H9 (cell line): ENCODE results near the gene UTP25. TPM values are rescaled to one million over a fixed set of nuclear protein-coding genes. Genes with fewer than 3 reads are reported as not detected.
"Not testable (repeated sequence)": the region's sequence is repeated elsewhere in the genome, so short reads cannot be mapped to it uniquely, and the experiment has no call there.

ENCODE experiments used
- DNase-seq: peaks from one replicate; pipeline ENCODE4 v3.0.0-alpha.2; 2017
- H2AFZ ChIP-seq: one replicate; pipeline ENCODE4 v1.6.1; 2013; ENCODE audit warnings: mild to moderate bottlenecking, low read length, control low read depth, moderate library complexity
- H2AK5ac ChIP-seq: 2 replicates; pipeline ENCODE4 v1.6.1; 2013; ENCODE audit warnings: low read length, control low read depth, mixed read lengths; ENCODE audit not compliant: insufficient read length
- H2BK120ac ChIP-seq: one replicate; pipeline ENCODE4 v1.6.1; 2013; ENCODE audit warnings: low read depth, mild to moderate bottlenecking, low read length, control low read depth, inconsistent platforms; ENCODE audit not compliant: poor library complexity, severe bottlenecking
- H2BK12ac ChIP-seq: 2 replicates; pipeline ENCODE4 v1.6.1; 2013; ENCODE audit warnings: low read length, control low read depth, mixed read lengths, low read depth; ENCODE audit not compliant: insufficient read length
- H2BK15ac ChIP-seq: 2 replicates; pipeline ENCODE4 v1.6.1; 2013; ENCODE audit warnings: low read depth, low read length, control low read depth
- H2BK20ac ChIP-seq: one replicate; pipeline ENCODE4 v1.6.1; 2013; ENCODE audit warnings: low read depth, mild to moderate bottlenecking, low read length, control low read depth, inconsistent platforms; ENCODE audit not compliant: poor library complexity, severe bottlenecking
- H2BK5ac ChIP-seq: 2 replicates; pipeline ENCODE4 v1.6.1; 2013; ENCODE audit warnings: low read length, control low read depth, mixed read lengths; ENCODE audit not compliant: insufficient read length
- H3K14ac ChIP-seq: 2 replicates; pipeline ENCODE4 v1.6.1; 2013; ENCODE audit warnings: low read length, control low read depth; ENCODE audit not compliant: insufficient read depth
- H3K18ac ChIP-seq: 2 replicates; pipeline ENCODE4 v1.6.1; 2013; ENCODE audit warnings: low read depth, mild to moderate bottlenecking, mixed read lengths, low read length, control low read depth; ENCODE audit not compliant: insufficient read length
- H3K23ac ChIP-seq: 2 replicates; pipeline ENCODE4 v1.6.1; 2013; ENCODE audit warnings: low read length, control low read depth, mixed read lengths, low read depth; ENCODE audit not compliant: insufficient read length
- H3K23me2 ChIP-seq: 2 replicates; pipeline ENCODE4 v1.6.1; 2013; ENCODE audit warnings: low read depth, mild to moderate bottlenecking, mixed read lengths, low read length, control low read depth; ENCODE audit not compliant: insufficient read length, poor library complexity, severe bottlenecking
- H3K27ac ChIP-seq: 2 replicates; pipeline ENCODE4 v1.5.1; 2013; ENCODE audit warnings: low read length, control low read depth, mixed read lengths, low read depth; ENCODE audit not compliant: insufficient read length
- H3K27me3 ChIP-seq: 2 replicates; pipeline ENCODE4 v1.6.1; 2013; ENCODE audit warnings: low read length, control low read depth, inconsistent platforms; ENCODE audit not compliant: insufficient read depth
- H3K4ac ChIP-seq: 2 replicates; pipeline ENCODE4 v1.6.1; 2013; ENCODE audit warnings: low read depth, mild to moderate bottlenecking, control low read depth, inconsistent platforms, low read length, moderate library complexity
- H3K4me1 ChIP-seq: 2 replicates; pipeline ENCODE4 v1.6.1; 2013; ENCODE audit warnings: low read length, control low read depth, inconsistent platforms; ENCODE audit not compliant: insufficient read depth
- H3K4me2 ChIP-seq: 2 replicates; pipeline ENCODE4 v1.6.1; 2013; ENCODE audit warnings: low read length, control low read depth, mixed read lengths; ENCODE audit not compliant: insufficient read length, insufficient read depth
- H3K56ac ChIP-seq: 2 replicates; pipeline ENCODE4 v1.6.1; 2013; ENCODE audit warnings: low read depth, mild to moderate bottlenecking, mixed read lengths, low read length, control low read depth; ENCODE audit not compliant: insufficient read length
- H3K79me1 ChIP-seq: 2 replicates; pipeline ENCODE4 v1.6.1; 2013; ENCODE audit warnings: low read depth, mild to moderate bottlenecking, moderate library complexity, low read length, control low read depth, inconsistent platforms; ENCODE audit not compliant: insufficient read depth, poor library complexity, severe bottlenecking
- H3K79me2 ChIP-seq: 2 replicates; pipeline ENCODE4 v1.6.1; 2013; ENCODE audit warnings: low read length, control low read depth, inconsistent platforms; ENCODE audit not compliant: insufficient read depth
- H3K9ac ChIP-seq: 2 replicates; pipeline ENCODE4 v1.6.1; 2013; ENCODE audit warnings: low read length, control low read depth, mixed read lengths; ENCODE audit not compliant: insufficient read length; ENCODE audit errors: extremely low read depth
- H3K9me3 ChIP-seq: one replicate; pipeline ENCODE4 v1.6.1; 2013; ENCODE audit warnings: low read depth, low read length, inconsistent platforms; ENCODE audit not compliant: control insufficient read depth
- H3T11ph ChIP-seq: one replicate; pipeline ENCODE4 v1.6.1; 2013; ENCODE audit warnings: mild to moderate bottlenecking, low read length, control low read depth, inconsistent platforms
- H4K20me1 ChIP-seq: one replicate; pipeline ENCODE4 v1.6.1; 2013; ENCODE audit not compliant: control insufficient read depth, insufficient read length, insufficient read depth
- H4K5ac ChIP-seq: 2 replicates; pipeline ENCODE4 v1.6.1; 2013; ENCODE audit warnings: low read depth, mild to moderate bottlenecking, mixed read lengths, low read length, control low read depth; ENCODE audit not compliant: insufficient read length
- H4K8ac ChIP-seq: replicated peaks from 2 replicates; pipeline ENCODE4 v1.6.1; 2013; ENCODE audit warnings: low read length, control low read depth, mixed read lengths, low read depth; ENCODE audit not compliant: insufficient read length
- H4K91ac ChIP-seq: 2 replicates; pipeline ENCODE4 v1.6.1; 2013; ENCODE audit warnings: low read depth, mild to moderate bottlenecking, moderate library complexity, mixed read lengths, low read length, control low read depth; ENCODE audit not compliant: insufficient read length
- H3K27ac Mint-ChIP-seq, 3 experiments: 2 replicates in 2 of 3; 3 replicates in 1 of 3; pipeline ENCODE4 v1.8.0; 2020 to 2021; ENCODE audit warnings: mixed read lengths in 3 of 3, mild to moderate bottlenecking in 1 of 3, moderate library complexity in 1 of 3
- H3K27me3 Mint-ChIP-seq: 2 replicates; pipeline ENCODE4 v1.8.0; 2021; ENCODE audit warnings: low read depth, mild to moderate bottlenecking, moderate library complexity, mixed read lengths
- H3K36me3 Mint-ChIP-seq, 3 experiments: 2 replicates in 2 of 3; 3 replicates in 1 of 3; pipeline ENCODE4 v1.8.0; 2020 to 2021; ENCODE audit warnings: low read depth in 3 of 3, mixed read lengths in 3 of 3; ENCODE audit not compliant: insufficient read depth in 1 of 3
- H3K4me1 Mint-ChIP-seq, 2 experiments: 2 replicates each; pipeline ENCODE4 v1.8.0; 2020; ENCODE audit warnings: mixed read lengths in 2 of 2
- H3K4me3 Mint-ChIP-seq, 2 experiments: 2 replicates in 1 of 2; 3 replicates in 1 of 2; pipeline ENCODE4 v1.8.0; 2020 to 2021; ENCODE audit warnings: mild to moderate bottlenecking in 2 of 2, mixed read lengths in 2 of 2, moderate library complexity in 1 of 2
- H3K9me3 Mint-ChIP-seq, 2 experiments: 2 replicates in 1 of 2; 3 replicates in 1 of 2; pipeline ENCODE4 v1.8.0; 2020; ENCODE audit warnings: mild to moderate bottlenecking in 2 of 2, mixed read lengths in 2 of 2, moderate library complexity in 1 of 2
- CTCF ChIP-seq: fragments of 200-600 bp; sonication (generic); conservative IDR thresholded peaks from 3 replicates; pipeline ENCODE4 v1.8.0; 2021; ENCODE audit warnings: antibody characterized with exemption, mild to moderate bottlenecking
- WGBS: extraction: QIAGEN DNeasy Blood & Tissue Kit; methylation state at CpG from one replicate; pipeline ENCODE4 v1.1.7; 2013; ENCODE audit warnings: missing lambda C conversion rate, low lambda C conversion rate, mixed read lengths; ENCODE audit not compliant: insufficient read length; ENCODE audit errors: extremely low coverage; 5-methylcytosine and 5-hydroxymethylcytosine counted together
- total RNA-seq: library from RNA; stranded (reverse); gene quantifications from 2 replicates; pipeline ENCODE4 v1.2.1, GENCODE V29; 2021

The UTP25 gene
- total RNA-seq, 1 experiment from 2014 or later: 12.9 TPM

GRCh38 chr1:209901211-209901610 lies 73.4 kb downstream of the UTP25 start:
- no peak for TF ChIP-seq CTCF
- no peak for DNase-seq
- no peak overlapping the region for H4K91ac ChIP-seq
- no peaks in the 10 kb centered on the region for H3K23me2 ChIP-seq
- WGBS: no CpG with 5 or more reads among the region's 2 CpGs
- no peaks in the 10 kb centered on the region for H3K4me1 ChIP-seq
- no peak overlapping the region for H3K23ac ChIP-seq
- no peak overlapping the region for H2BK20ac ChIP-seq
- no peak overlapping the region for H2BK120ac ChIP-seq
- peaks cover 0 to 2% (median 0%) of the 10 kb centered on the region in 3 experiments; a peak in 2 of 7 replicates for H3K36me3 Mint-ChIP-seq
- H2BK15ac ChIP-seq: no peak overlapping the region
- H2BK5ac ChIP-seq: no peak overlapping the region
- no peaks in the 10 kb centered on the region; the same call in none of the 2 replicates for H3K27me3 Mint-ChIP-seq
- no peak overlapping the region for H3T11ph ChIP-seq
- H4K5ac ChIP-seq: no peak overlapping the region
- H3K4me1 Mint-ChIP-seq: peaks cover 5% of the 10 kb centered on the region in 2 experiments; a peak in 2 of 4 replicates
- no peaks in the 10 kb centered on the region for H3K27me3 ChIP-seq
- H3K79me1 ChIP-seq: no peaks in the 10 kb centered on the region
- peaks cover 3 to 5% of the 10 kb centered on the region in 2 experiments; a peak in 3 of 5 replicates for H3K9me3 Mint-ChIP-seq
- H3K27ac Mint-ChIP-seq: no peak overlapping the region
- H2AK5ac ChIP-seq: no peak overlapping the region
- H3K56ac ChIP-seq: no peak overlapping the region
- no peaks in the 10 kb centered on the region for H4K20me1 ChIP-seq
- H3K79me2 ChIP-seq: no peaks in the 10 kb centered on the region
- H3K4ac ChIP-seq: no peak overlapping the region
- H4K8ac ChIP-seq: no peak overlapping the region
- no peak overlapping the region for H3K9ac ChIP-seq
- no peak overlapping the region for H2AFZ ChIP-seq
- H3K27ac ChIP-seq: no peak overlapping the region
- no peak overlapping the region for H3K14ac ChIP-seq
- H3K9me3 ChIP-seq: no peaks in the 10 kb centered on the region
- no peak overlapping the region for H2BK12ac ChIP-seq
- no peak overlapping the region for H3K18ac ChIP-seq
- no peak overlapping the region for H3K4me3 Mint-ChIP-seq
- no peak overlapping the region for H3K4me2 ChIP-seq

GRCh38 chr1:209904774-209905173 lies 77.0 kb downstream of the UTP25 start:
- not testable (repeated sequence) for H3K27ac ChIP-seq, H3K4me2 ChIP-seq, H3K36me3 Mint-ChIP-seq, H2BK120ac ChIP-seq, H3K4ac ChIP-seq, H4K5ac ChIP-seq, H3K18ac ChIP-seq, H3K79me2 ChIP-seq, H3T11ph ChIP-seq, DNase-seq, H2BK5ac ChIP-seq, H3K9me3 ChIP-seq, H3K4me3 Mint-ChIP-seq, H3K23ac ChIP-seq, H3K9me3 Mint-ChIP-seq, H3K27me3 Mint-ChIP-seq, H3K27ac Mint-ChIP-seq, H2BK20ac ChIP-seq, H4K8ac ChIP-seq, H3K23me2 ChIP-seq, H2AK5ac ChIP-seq, H4K91ac ChIP-seq, H3K4me1 Mint-ChIP-seq, H3K4me1 ChIP-seq, H2AFZ ChIP-seq, H3K14ac ChIP-seq, H3K27me3 ChIP-seq, H2BK15ac ChIP-seq, H4K20me1 ChIP-seq, H3K56ac ChIP-seq, H3K9ac ChIP-seq, H3K79me1 ChIP-seq, H2BK12ac ChIP-seq
- no CpG with 5 or more reads among the region's 1 CpG for WGBS
